Measurements from ENCODE around the gene APOA1.
A peak's percentile ranks its signal among the peaks of the same experiment; 100 is the strongest.

Gene APOA1

DNA sequence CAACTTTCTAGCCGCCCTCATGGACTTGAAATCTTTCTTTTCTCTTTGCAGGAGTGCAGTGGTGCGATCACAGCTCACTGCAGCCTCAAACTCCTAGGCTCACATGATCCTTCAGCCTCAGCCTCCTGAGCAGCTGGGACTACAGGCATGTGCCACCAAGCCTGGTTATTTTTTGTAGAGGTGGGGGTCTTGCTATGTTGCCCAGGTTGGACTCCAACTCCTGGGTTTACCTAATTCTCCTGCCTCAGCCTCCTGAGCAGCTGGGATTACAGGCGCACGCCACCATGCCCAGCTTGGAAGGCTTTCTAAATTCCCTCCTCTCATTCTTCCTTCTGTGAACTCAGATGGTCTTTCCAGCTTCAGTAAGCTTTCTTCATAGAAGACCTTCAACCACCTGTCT lies 4.7 kb upstream of the APOA1 start:
- no peak for DNase-seq
- no peak overlapping the region for H3K4me3 ChIP-seq (ENCODE audit: low read depth, low read length)
- H3K27me3 ChIP-seq, result no peaks in the 10 kb centered on the region
- TF ChIP-seq, protein P1, sequence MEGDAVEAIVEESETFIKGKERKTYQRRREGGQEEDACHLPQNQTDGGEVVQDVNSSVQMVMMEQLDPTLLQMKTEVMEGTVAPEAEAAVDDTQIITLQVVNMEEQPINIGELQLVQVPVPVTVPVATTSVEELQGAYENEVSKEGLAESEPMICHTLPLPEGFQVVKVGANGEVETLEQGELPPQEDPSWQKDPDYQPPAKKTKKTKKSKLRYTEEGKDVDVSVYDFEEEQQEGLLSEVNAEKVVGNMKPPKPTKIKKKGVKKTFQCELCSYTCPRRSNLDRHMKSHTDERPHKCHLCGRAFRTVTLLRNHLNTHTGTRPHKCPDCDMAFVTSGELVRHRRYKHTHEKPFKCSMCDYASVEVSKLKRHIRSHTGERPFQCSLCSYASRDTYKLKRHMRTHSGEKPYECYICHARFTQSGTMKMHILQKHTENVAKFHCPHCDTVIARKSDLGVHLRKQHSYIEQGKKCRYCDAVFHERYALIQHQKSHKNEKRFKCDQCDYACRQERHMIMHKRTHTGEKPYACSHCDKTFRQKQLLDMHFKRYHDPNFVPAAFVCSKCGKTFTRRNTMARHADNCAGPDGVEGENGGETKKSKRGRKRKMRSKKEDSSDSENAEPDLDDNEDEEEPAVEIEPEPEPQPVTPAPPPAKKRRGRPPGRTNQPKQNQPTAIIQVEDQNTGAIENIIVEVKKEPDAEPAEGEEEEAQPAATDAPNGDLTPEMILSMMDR (IDR thresholded peaks at IDR 0.05; ENCODE audit: low read depth, low read length), result no peak
- peaks cover 22% of the 10 kb centered on the region for H3K36me3 ChIP-seq
- no peaks in the 10 kb centered on the region for H3K4me1 ChIP-seq
- no peaks in the 10 kb centered on the region for H3K9me3 ChIP-seq

DNA sequence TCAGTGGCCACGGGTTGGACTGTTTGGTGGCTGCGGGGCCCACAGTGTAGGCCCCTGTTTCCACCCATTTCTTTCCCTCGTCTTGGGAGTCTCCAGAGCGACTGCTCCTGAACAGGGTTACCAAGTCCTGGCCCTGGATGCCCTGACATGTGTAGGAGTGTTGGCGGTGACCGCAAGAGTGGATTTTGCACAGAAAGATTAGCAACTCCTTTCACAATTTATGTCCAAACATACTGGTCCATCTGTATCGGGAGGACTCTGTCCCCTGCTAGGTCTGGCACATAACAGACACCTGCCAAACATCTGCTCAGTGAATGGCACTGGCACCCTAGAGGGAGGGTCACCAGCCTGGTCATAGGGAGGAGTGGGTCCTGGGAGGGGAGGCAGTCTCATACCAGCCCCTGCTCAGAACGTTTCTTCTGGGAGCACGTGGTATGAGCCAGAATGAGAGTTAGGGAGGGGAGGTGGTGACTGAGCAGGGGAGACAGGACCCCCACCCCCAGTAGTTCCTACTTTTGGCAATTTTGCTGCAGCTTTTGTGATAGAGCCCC lies 3.4 kb upstream of the APOA1 start:
- DNase-seq, result no peak
- Histone ChIP-seq H3K9me3 (no peaks in the 10 kb centered on the region), H3K4me1 (peaks cover under 1% of the 10 kb centered on the region; the same call in 1 of the 2 replicates), H3K4me3 (ENCODE audit: low read depth, low read length) (no peak overlapping the region), H3K36me3 (peaks cover 9% of the 10 kb centered on the region), H3K27me3 (no peaks in the 10 kb centered on the region)
- TF ChIP-seq, protein P1 (IDR thresholded peaks at IDR 0.05; ENCODE audit: low read depth, low read length), result no peak

DNA sequence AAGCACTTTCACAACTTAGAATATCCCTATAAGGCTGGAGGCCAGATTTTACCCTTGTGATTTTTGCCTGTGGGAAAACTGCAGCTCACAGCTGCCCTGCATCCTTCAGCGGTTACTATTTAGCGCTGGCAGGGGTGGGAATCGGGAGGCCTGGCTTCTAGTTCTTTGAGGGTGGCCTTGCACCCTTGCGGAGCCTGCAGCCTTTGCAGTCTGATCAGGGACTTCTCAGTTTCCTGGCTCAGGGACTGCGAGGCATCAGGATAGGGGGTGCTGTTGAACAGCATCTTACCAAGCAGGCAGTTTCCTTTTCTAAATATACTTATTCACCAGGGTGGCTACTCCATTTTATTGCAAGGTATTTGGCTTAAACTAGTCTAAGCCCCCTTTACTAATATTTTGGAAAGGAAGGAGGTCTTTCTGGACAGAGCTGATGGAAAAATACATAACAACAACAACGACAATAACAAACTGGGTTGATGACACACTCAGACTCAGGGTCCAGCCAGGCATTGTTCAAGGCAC lies 2.9 kb upstream of the APOA1 start:
- no peak overlapping the region for H3K4me3 ChIP-seq (ENCODE audit: low read depth, low read length)
- peaks cover 4% of the 10 kb centered on the region; the same call in 1 of the 2 replicates for H3K4me1 ChIP-seq
- no peak for DNase-seq
- no peaks in the 10 kb centered on the region for H3K27me3 ChIP-seq
- TF ChIP-seq, protein P1 (IDR thresholded peaks at IDR 0.05; ENCODE audit: low read depth, low read length), result peak; percentile 38
- H3K36me3 ChIP-seq, result peaks cover 5% of the 10 kb centered on the region
- no peaks in the 10 kb centered on the region for H3K9me3 ChIP-seq

DNA sequence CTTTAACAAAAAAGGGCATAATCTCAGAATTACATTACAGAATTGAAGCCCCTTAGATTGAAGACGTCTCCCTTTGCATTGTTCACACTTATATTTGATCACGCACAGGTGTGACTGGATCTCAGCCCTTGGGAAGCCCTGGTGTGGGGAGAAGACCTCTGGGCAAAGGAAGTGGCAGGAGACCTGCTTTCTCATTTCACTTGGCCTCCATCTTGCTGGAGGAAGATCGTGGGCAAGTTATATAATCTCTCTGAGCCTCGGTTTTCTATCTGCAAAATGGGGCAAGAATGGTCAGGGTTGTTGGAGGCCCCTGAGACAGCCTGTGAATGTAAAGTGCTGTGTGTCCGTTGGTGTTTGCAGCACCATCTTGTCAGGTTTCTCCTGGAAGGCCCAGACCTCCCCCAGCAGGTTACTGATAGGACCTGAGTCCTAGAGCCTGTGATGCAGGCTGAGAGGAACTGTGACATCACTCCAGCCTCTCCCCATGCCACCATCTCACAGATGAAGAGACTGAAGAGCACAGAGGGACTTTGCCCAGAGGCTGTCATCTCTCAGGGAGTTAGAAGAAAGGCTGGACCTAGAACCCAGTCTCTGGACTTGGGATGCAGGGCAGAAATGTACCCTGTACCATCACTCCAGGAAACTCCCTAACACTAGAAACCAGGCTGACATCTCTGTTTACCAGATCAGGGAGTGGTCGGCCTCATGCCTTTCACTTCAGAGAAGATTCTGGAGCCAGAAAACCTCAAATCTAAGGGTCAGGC lies 1.1 kb upstream of the APOA1 start:
- no peaks in the 10 kb centered on the region for H3K27me3 ChIP-seq
- no peaks in the 10 kb centered on the region; the same call in 1 of the 2 replicates for H3K36me3 ChIP-seq
- peaks cover 4% of the 10 kb centered on the region; the same call in 1 of the 2 replicates for H3K4me1 ChIP-seq
- H3K9me3 ChIP-seq, result no peaks in the 10 kb centered on the region
- H3K4me3 ChIP-seq (ENCODE audit: low read depth, low read length), result no peak overlapping the region
- DNase-seq, result no peak
- TF ChIP-seq, protein P1 (IDR thresholded peaks at IDR 0.05; ENCODE audit: low read depth, low read length), result no peak

DNA sequence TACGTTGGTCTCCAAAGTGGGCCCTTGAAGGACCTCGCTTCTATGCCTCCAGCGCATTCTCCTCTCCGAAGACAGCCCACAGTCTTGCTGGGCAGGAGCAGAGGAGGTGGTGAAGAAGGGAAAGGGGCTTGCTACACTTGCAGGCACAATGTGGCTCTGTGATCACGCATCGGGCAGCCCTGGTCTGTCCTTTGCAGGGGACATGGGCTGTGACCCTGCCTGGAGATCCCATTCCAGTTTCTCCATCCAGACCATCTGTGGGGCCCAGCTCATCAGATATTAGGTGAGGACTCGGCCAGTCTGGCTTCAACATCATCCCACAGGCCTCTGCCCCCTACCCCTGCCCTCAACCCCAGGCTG lies 810 bp downstream of the APOA1 start:
- no peaks in the 10 kb centered on the region for H3K27me3 ChIP-seq
- H3K4me3 ChIP-seq (ENCODE audit: low read depth, low read length), result no peak overlapping the region
- H3K36me3 ChIP-seq, result no peaks in the 10 kb centered on the region
- DNase-seq, result no peak
- TF ChIP-seq, protein P1 (IDR thresholded peaks at IDR 0.05; ENCODE audit: low read depth, low read length), result no peak
- H3K4me1 ChIP-seq, result peaks cover 4% of the 10 kb centered on the region; the same call in 1 of the 2 replicates
- no peaks in the 10 kb centered on the region for H3K9me3 ChIP-seq

All from BE2C (cell line).